Inflammatory macrophage (primary cell): ENCODE results near the gene SVOP.

Experiments
- DNase-seq, 2 donors: peaks; one replicate each; pipeline ENCODE4 v3.0.0-alpha.2; 2020 to 2022

SVOP gene

DNA sequence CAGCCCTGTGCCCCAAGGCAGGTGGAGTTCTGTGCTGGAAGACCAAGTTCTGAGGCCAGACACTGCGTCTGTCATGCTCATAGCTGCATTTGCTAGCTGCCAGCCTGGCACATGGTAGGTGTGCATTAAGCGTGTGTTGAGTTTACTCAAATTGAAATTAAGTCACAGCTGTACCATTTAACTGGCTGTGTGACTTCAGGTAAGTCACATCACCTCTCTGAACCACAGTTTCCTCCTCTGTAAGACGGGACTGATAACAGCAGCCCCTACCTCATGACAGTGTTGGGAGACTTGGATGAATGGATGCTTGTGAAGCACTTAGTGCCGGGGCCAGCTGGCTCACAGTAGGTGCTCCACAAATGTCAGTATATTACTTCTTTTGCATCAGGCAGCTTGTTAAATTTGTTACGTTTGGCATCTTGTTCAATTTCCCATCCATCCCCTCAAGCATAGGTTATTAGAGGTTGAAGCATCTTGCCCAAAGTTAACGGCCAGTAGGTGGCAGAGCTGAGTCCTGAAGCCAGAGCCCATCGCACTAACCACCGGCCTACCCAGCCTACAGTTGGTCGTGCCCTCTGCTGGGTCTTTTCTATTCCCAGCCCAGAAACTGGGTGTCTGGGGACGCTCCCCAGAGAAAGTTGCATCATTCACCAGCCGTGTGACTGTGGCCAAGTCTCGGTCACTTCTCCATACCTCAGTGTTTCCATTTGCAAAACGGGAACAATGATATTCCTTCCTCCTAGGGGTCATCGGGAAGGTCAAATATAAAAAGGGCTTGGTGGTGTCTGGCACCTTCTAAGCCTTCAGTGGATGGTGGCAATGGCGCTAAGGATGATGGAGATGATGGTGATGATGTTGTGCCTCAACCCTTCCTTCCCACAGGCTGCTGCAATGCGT, 136.5 kb downstream of the SVOP start:
- peak; percentile 95 to 96 for DNase-seq

GRCh38 chr12:108881953-108882352, 138.9 kb downstream of the SVOP start:
- DNase-seq: no peak

GRCh38 chr12:108879615-108880254, 141.1 kb downstream of the SVOP start, which contains the start of gene DAO:
TSS of gene DAO (plus strand) at chr12:108880092. CDS start at chr12:108885007, 4,915 bp downstream.
- no peak for DNase-seq

DNA sequence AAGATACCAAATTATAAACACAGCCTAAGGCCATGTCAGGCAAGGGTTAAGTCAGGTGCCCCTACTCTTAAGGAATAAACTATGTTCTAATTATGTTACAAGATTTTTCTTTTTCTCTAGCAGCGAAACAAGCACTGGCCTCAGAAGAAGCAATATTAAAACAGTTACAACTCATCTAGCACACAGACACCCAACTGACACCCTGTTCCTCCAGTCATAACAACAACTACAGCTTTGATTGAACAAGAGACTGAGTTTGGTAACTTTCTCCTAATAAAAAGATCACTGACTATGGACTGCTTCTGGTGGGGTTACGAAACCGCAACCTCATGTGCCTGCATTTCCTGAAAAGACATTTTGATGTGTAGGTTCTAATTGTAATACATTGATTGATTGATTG, 144.3 kb downstream of the SVOP start:
- peak in 1 of 2 donors; percentile 12 for DNase-seq

- DNase-seq: no peak
Measured at GRCh38 chr12:108875682-108876361, 145.0 kb downstream of the SVOP start.

DNA sequence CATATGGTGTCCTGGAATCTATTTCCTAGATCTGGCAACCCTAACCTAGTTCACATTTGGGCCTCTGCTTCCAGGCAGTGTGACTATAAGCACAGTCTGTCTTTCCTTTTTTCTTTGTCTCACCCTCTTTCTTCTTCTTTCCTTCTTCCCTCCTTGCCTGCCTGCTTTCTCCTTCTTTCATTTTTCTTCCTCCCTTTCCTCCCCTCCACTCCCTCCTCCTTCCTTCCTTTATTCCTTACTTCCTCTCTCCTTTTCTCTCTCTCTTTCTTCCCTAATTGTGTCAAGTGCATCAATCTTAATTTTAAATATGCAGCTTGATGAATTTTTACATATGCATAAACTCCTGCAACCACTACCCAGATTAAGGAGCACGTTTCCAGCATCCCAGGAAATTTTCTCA, 145.6 kb downstream of the SVOP start:
- DNase-seq: no peak

DNA sequence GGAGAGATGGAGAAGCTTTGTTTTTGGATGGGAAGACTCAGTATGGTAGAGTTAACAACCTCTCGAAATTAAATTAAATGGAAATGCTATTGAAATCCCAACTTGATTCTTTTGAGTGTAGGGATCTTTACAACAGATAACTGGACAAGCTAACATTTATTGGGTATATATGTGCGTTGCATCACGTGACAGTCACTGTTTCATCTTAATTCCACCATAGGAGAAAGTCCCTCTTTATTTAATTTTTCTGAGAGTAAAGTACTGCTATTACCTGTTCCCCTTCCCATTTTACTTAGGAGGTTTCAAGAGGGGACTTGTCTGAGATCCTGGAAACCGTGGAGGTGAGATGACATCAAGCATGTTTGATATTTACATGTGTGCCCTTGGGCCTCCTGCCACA, 152.1 kb downstream of the SVOP start:
- no peak for DNase-seq

GRCh38 chr12:108866083-108866482, 154.8 kb downstream of the SVOP start:
- peak; percentile 71 to 72 for DNase-seq

DNA sequence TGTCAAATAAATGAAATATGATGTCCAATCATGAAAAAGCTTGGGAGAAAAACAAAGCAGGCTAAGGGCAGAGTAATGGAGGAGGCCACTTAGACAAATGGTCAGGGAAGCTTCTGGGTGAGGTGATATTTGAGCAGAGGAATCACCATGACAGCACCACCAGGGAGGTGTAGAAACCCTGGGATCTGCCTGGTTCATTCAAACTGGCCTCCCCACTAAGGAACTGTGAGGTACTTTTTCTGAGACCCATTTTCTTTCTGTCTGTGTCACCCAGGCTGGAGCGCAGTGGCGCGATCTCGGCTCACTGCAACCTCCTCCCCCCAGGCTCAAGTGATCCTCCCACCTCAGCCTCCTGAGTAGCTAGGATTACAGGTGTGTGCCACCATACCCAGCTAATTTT, 155.7 kb downstream of the SVOP start:
- DNase-seq: no peak

DNA sequence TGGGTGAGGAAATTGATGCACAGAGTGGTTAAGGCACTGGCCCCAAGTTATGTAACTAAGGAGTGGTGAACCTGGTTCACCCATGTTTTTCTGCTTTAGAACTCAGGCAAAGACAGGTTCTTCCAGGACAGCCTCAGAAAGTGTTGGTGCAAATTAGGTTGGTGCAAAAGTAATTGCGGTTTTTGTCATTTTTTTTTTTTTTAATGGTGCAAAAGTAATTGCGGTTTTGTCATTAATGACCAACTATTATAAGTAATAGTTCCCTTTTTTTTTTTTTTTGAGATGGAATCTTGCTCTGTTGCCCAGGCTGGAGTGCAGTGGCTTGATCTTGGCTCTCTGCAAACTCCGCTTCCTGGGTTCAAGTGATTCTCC, 158.3 kb downstream of the SVOP start:
- DNase-seq: peak in 1 of 2 donors; percentile 29

DNA sequence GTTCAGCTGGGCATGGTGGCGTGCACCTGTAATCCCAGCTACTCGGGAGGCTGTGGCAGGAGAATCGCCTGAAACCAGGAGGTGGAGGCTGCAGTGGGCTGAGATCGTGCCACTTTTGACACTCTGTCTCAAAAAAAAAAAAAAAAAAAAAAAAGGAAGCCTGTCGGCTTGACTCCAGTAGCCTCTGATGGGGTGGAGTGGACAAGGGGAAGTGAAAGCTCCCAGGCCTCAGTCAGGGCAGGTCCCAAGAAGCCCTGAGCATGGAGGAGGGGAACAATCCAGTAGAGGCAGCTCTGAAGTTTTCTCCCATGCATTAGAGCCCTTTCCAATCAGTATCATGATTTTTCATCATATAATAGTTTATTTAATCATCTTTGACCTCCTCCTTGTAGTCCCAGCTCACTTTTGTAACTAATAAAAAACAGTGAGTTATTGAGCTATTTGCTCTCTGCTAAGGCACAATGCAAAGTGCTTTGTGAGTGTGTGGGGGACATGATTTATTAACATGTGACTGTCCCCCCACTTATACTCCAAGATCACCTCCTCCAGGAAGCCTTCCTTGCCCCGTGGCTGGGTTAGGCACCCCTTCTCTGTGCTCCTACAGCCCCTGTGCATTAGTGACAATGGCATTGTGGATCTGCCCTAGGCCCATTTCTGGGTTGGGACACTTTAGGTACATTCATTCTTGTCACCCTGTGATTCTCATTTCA, 158.8 kb downstream of the SVOP start:
- DNase-seq: peak; percentile 92

DNA sequence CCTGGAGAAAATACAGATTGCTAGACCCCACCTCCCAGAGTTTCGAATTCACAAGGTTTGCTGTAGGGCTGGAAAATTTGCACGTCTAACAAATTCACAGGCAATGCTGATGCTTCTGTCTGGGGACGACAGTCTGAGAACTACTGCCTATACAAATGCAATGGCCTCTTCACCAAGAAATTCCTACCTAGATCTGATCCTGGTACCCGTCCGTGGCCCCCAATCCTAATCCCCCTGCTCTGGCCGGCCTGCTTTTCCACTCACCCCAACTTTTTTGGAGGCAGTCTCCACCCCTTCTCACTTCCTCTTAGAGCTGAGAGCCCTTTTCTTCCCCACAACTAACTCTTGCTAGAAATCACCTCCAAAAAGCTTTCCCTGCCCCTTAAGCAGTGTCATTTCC, 160.4 kb downstream of the SVOP start:
- peak; percentile 28 to 29 for DNase-seq

GRCh38 chr12:108859923-108860291, 161.0 kb downstream of the SVOP start:
- no peak for DNase-seq

DNA sequence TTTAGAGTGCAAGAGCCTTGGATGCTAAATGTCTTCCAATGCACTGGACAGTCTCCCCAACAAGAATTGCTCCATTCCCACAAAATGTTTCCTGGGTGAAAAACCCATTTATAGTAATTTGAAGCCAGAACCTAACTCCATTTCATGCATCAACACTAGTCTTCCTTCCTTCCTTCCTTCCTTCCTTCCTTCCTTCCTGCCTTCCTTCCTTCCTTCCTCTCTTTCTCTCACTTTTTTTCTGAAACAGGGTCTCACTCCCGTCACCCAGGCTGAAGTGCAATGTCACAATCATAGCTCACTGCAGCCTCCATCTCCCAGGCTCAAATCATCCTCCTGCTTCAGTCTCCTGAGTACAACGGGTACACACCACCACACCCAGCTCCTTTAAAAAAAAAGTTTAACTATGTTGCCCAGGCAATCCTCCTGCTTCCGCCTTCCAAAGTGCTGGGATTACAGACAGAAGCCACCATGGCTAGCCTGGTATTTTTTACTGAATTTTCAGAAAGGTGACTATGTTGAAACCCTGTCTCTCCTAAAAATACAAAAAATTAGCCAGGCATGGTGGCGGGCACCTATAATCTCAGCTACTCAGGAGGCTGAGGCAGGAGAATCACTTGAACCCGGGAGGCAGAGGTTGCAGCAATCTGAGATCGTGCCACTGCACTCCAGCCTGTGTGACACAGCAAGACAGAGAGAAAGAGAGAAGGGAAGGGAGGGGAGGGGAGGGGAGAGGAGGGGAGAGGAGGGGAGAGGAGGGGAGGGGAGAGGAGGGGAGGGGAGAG, 161.5 kb downstream of the SVOP start:
- peak in 1 of 2 donors; percentile 20 for DNase-seq

DNA sequence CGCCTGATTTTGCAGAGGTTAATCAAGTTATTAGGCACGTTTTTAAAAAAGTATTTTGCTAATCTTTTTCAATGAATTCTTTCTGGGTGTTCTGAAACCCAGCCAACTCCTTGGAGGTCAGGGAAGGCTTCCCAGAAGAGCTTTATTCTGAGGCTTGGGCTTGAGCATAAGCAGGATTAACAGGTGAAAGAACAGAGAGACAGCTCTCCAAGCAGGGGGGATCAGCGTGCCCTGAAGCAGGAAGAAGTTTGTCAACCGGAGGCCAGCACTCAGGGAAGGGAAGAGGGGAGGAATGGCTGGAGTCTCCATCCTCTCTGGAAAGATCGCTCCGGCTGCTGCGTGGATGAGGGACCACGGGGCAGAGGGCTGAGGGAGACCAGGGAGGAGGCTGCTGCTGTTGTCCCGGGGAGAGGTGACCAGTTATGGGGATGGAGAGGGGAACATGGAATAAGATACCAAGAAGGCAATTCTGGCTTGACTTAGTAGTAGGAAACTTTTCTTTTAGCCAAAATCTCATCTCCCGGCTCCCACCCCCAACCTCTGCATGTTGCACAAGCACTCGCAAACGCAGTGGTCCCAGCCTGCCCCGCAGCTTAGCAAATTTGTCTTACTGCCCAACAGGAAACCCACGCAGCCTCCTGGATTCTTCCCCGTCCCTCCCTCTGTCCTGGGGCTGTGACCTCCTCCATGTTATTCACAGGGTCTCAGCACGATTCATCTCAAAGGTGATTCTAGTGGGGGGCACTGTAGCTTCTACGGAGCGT, 162.4 kb downstream of the SVOP start:
- DNase-seq: no peak
